Suppressor macrophage treated with lipopolysaccharide for 1 hour (primary cell): ENCODE data around the gene TNS3.

Experiments used
- DNase-seq, 3 donors: peaks; one replicate each; pipeline ENCODE4 v3.0.0-alpha.2; 2020 to 2022

Gene TNS3

GRCh38 chr7:47400741-47401206, 181.1 kb downstream of the TNS3 start:
- DNase-seq, result no peak

- no peak for DNase-seq
These were observed 181.9 kb downstream of the TNS3 start for GRCh38 chr7:47400001-47400400.

GRCh38 chr7:47394751-47395252, 187.1 kb downstream of the TNS3 start:
- DNase-seq, result no peak

GRCh38 chr7:47394216-47394615, 187.7 kb downstream of the TNS3 start:
- no peak for DNase-seq

- no peak for DNase-seq
These were observed 188.5 kb downstream of the TNS3 start for GRCh38 chr7:47393406-47393805.

GRCh38 chr7:47392241-47392759, 189.6 kb downstream of the TNS3 start:
- DNase-seq, result no peak

DNA sequence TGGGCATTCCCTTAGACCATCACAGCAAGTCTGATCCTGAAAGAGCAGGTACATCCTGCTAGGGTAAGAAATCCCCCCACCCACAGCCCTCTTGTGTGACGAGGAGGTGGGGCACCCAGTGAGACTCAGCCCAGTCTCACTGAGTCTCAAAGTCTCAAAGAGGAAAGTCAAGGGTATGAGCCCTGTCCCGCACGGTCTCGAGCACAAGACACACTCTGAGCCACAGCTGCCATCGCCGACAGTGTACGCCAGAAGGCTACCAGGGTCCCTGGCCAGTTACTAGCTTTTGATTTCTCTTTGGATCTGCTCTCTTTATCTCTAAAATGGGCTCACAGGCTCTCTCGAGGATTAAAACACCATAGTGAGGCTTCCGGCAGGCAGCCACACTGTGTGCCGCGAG, 190.2 kb downstream of the TNS3 start:
- no peak for DNase-seq

DNA sequence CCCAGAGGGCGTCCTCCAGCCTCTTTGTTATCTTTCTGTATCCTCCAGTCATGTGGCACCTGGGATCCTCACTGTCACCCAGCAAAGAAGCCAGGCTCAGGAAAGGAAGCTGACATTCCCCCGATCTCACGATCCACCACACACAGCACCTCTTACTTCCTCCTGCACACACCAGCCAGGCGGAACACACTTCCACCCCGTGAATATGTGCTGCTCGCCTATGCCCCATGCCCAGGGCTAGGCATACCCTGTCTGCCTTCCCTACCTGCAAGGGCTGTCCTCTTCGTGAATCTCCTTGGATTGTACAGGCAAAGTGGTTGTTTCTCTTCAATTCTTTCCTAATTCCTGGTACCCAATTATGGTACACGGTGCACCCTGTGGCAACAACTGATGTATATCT, 191.0 kb downstream of the TNS3 start:
- DNase-seq, result no peak

- DNase-seq, result no peak
These were observed 191.8 kb downstream of the TNS3 start for GRCh38 chr7:47389923-47390630.

DNA sequence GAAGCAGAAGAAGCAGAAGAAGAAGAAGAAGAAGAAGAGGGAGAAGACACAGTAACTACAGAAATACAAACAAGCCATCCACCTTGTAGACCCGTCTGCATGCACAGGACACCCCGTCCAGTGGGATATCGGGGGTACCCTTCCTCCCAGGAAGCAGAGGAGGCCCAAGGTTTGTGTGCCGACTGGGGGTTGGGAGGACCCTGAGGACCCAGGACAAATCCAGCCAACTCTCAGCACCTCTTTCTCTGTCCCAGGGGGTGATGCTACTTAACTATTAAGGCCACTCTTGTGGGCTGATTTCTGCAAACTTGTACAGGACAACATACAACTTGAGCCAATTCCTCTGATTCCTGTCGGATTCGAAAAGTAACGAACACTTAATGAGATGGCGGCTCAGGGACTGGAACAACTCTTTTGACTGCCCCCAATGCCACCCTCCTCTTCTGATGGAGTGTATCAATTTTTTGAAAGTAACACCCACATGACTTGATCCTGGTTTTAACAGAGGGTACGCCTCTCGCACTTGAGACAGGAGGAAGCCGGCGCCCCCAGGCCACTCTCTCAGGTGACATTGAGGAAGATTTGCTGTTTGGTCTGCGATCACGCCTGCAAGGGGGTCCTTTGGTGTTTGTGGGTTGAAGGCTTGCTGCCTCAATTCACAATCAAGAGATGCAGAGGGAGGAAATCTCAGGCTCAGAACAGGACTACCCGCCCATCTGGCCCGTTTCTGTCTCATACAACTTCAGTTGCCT, 192.6 kb downstream of the TNS3 start:
- no peak for DNase-seq

- DNase-seq, result no peak
These were observed 194.4 kb downstream of the TNS3 start for GRCh38 chr7:47387506-47387905.

DNA sequence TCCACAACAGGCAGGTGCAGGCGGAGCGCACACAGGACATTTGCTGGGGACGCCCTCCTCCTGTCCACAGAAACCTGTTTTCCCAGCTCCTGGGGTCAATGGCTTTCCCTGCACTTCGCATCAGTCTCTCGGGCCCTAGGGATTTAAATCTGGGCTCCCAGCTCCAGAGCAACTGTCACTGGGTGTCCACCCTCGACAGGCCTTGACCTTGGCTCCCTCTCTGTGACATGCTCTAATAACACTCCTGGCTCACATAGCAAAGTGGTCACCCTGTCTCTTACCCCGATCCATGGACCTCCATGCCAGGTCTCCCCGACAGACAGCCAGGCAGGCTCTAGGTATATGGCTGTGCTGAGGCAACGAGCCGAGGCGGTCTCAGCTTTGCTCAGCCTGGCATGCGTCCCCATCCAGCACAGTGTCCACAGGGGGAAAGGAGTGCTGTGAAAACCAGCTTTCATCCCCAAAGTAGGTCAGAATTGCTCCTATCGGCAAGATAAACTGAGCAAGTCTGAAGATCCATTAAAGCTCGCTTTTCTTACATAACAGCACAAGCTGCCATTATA, 195.6 kb downstream of the TNS3 start:
- DNase-seq, result no peak

GRCh38 chr7:47385536-47386125, 196.3 kb downstream of the TNS3 start:
- no peak for DNase-seq

GRCh38 chr7:47384755-47385535, 197.0 kb downstream of the TNS3 start:
- no peak for DNase-seq

- no peak for DNase-seq
These were observed 198.0 kb downstream of the TNS3 start for GRCh38 chr7:47383696-47384445.

DNA sequence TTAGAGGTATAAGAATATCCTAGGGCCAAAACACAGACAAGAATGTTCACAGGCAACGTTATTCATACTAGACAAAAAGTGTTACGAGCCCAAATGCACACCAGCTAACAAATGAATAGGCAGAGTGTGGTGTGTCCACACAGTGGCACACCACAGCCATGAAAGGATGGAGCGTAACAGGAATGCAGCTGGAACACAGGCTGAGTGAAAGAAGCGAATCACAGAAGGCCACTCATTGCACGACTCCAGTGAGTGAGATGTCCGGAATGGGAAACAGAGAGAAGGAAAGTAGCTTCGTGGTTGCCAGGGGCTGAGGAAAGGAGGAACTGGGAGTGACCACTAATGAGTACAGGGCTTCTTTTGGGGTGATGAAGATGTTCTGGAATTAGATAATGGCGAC, 198.8 kb downstream of the TNS3 start:
- DNase-seq, result peak; percentile 15 to 47 (median 35)

- no peak for DNase-seq
These were observed 199.7 kb downstream of the TNS3 start for GRCh38 chr7:47382200-47382599.

DNA sequence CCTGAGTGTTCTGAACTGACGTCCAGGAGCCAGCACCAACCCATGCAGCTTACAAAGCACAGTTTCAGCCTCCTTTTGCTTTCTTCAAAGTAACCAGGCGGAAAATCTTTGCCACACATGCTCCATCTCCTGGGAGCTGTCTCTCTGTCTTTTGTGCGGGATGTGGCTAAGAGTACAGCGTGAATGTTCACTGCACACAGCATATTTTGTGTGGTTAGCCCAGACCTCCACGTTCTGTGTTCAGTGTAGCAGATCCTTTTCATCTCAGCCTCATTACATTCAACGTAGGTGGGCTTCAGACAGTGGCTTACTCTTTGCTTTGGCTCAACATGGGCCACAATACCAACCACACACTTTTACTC, 200.8 kb downstream of the TNS3 start:
- no peak for DNase-seq

DNA sequence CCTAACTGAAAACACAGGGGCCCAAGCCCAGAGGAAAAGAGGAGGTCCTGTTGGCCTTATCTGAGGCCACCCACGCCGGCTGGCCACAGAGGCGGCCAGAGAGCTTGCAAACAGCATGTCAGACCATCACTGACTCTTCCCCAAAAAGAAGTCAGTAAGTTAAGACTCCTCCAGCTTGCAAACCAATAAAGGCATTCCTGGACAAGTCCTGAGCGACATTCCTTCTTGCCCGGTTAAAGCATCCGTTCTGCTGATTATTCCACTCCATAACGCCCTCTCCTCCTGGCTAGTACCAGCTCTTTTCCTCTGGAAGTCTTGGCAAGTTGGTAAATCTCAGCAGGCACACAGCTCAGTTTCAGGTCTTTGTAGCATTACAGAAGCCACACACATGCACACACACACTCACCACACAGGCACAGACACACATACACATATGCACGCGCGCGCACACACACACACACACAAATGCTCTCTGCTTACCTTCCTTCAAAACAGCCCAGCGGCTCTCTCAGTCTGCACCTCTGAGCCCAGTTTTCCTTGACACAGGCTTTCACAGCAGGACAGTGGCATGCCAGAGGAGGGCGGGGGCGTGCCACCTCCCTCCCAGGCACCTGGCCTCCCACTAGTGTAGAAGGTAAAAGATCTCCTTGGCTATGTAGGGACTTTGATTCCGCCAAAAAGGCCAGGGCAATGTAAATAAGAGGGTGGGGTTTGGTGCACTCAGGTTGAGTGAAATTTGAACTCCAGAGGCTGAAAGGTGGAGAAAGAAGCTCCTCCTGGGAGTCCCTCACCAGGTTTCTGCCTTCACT, 201.4 kb downstream of the TNS3 start:
- no peak for DNase-seq

- no peak for DNase-seq
These were observed 202.1 kb downstream of the TNS3 start for GRCh38 chr7:47379629-47380324.
